Activated T-helper 1 cell treated with anti-CD3 and anti-CD28 coated beads, Interleukin-12 subunit alpha, Interleukin-12 subunit beta, Interleukin-2, Interleukin-4 antibody, amounts not matched to agents 30 ng/mL and 10 ng/mL and 1 ng/mL, durations not matched to agents 14 hours and 24 hours and 36 hours (primary cell): Measurements from ENCODE around the gene TMEM92. TPM values are rescaled to one million over a fixed set of nuclear protein-coding genes. Genes with fewer than 3 reads are reported as not detected.
A peak's percentile ranks its signal among the peaks of the same experiment; 100 is the strongest.

Source experiments
- DNase-seq: peaks from one replicate; pipeline ENCODE4 v3.0.0; 2021; ENCODE audit warnings: low spot score
- H3K27ac Mint-ChIP-seq: one replicate; pipeline ENCODE4 v1.8.0; 2021; ENCODE audit warnings: mild to moderate bottlenecking, mixed read lengths
- H3K27me3 Mint-ChIP-seq: one replicate; pipeline ENCODE4 v1.8.0; 2022; ENCODE audit warnings: mild to moderate bottlenecking, moderate library complexity, mixed read lengths; ENCODE audit not compliant: insufficient read depth
- H3K36me3 Mint-ChIP-seq: one replicate; pipeline ENCODE4 v1.8.0; 2021; ENCODE audit warnings: low read depth, mixed read lengths
- H3K4me1 Mint-ChIP-seq: one replicate; pipeline ENCODE4 v1.8.0; 2021; ENCODE audit warnings: low read depth, mixed read lengths
- H3K4me3 Mint-ChIP-seq: one replicate; pipeline ENCODE4 v1.8.0; 2021; ENCODE audit warnings: mild to moderate bottlenecking, moderate library complexity, mixed read lengths
- H3K9me3 Mint-ChIP-seq: one replicate; pipeline ENCODE4 v1.8.0; 2021; ENCODE audit warnings: mixed read lengths
- intact Hi-C: fragments of 100-400 bp; cut with micrococcal nuclease; formaldehyde crosslinking; loops from one replicate; pipeline ENCODE4 v1.15.1; 2024
- total RNA-seq: library from RNA; stranded (reverse); gene quantifications from 2 replicates; pipeline ENCODE4 v1.2.3, GENCODE V29; 2022

TMEM92 gene
- total RNA-seq, 1 donor from 2014 or later, result 0.21 TPM

GRCh38 chr17:50318501-50319285 lies 44.4 kb downstream of the TMEM92 start:
- Mint-ChIP-seq H3K4me1 (peaks cover 4% of the 10 kb centered on the region), H3K27ac (no peak overlapping the region), H3K36me3 (no peaks in the 10 kb centered on the region), H3K27me3 (peaks cover 5% of the 10 kb centered on the region), H3K9me3 (no peaks in the 10 kb centered on the region), H3K4me3 (no peak overlapping the region)
- intact Hi-C loops, result no loop called here
- no peak for DNase-seq

- H3K4me3 Mint-ChIP-seq, result no peak overlapping the region
- H3K4me1 Mint-ChIP-seq, result no peaks in the 10 kb centered on the region
- no peak overlapping the region for H3K27ac Mint-ChIP-seq
These were observed 45.2 kb downstream of the TMEM92 start for GRCh38 chr17:50319306-50320004.

GRCh38 chr17:50322271-50322670 lies 48.0 kb downstream of the TMEM92 start:
- Mint-ChIP-seq H3K36me3 (no peaks in the 10 kb centered on the region), H3K27me3 (peaks cover 5% of the 10 kb centered on the region), H3K9me3 (no peaks in the 10 kb centered on the region), H3K4me3 (no peak overlapping the region), H3K4me1 (peaks cover 6% of the 10 kb centered on the region), H3K27ac (no peak overlapping the region)
- DNase-seq, result no peak
- intact Hi-C loops, result no loop called here

More at GRCh38 chr17:50319306-50320004, 45.2 kb downstream of the TMEM92 start:
- H3K36me3 Mint-ChIP-seq, result no peaks in the 10 kb centered on the region
- no peak for DNase-seq
- H3K27me3 Mint-ChIP-seq, result peaks cover 5% of the 10 kb centered on the region
- H3K9me3 Mint-ChIP-seq, result no peaks in the 10 kb centered on the region
- intact Hi-C loops, result no loop called here

- no peak overlapping the region for H3K4me3 Mint-ChIP-seq
These were observed 48.8 kb downstream of the TMEM92 start for GRCh38 chr17:50323060-50323459.

GRCh38 chr17:50325906-50326305 lies 51.6 kb downstream of the TMEM92 start:
- Mint-ChIP-seq H3K36me3 (no peaks in the 10 kb centered on the region), H3K4me3 (no peak overlapping the region), H3K27me3 (peaks cover 5% of the 10 kb centered on the region), H3K4me1 (peaks cover 6% of the 10 kb centered on the region), H3K27ac (no peak overlapping the region), H3K9me3 (no peaks in the 10 kb centered on the region)
- intact Hi-C loops, result no loop called here
- no peak for DNase-seq

More at GRCh38 chr17:50323060-50323459, 48.8 kb downstream of the TMEM92 start:
- no peak overlapping the region for H3K27ac Mint-ChIP-seq
- peaks cover 6% of the 10 kb centered on the region for H3K4me1 Mint-ChIP-seq
- H3K36me3 Mint-ChIP-seq, result no peaks in the 10 kb centered on the region
- H3K27me3 Mint-ChIP-seq, result peaks cover 5% of the 10 kb centered on the region
- H3K9me3 Mint-ChIP-seq, result no peaks in the 10 kb centered on the region
- DNase-seq, result no peak
- intact Hi-C loops, result no loop called here

GRCh38 chr17:50326831-50327364 lies 52.6 kb downstream of the TMEM92 start:
- DNase-seq, result no peak
- intact Hi-C loops, result loop anchor here (1.0 kb wide), 1 partner anchor 18 kb away; no protein-coding TSS in a partner anchor
- peaks cover 6% of the 10 kb centered on the region for H3K4me1 Mint-ChIP-seq
- no peaks in the 10 kb centered on the region for H3K36me3 Mint-ChIP-seq
- no peaks in the 10 kb centered on the region for H3K9me3 Mint-ChIP-seq
- peak overlapping the region; percentile 55 for H3K27ac Mint-ChIP-seq
- H3K27me3 Mint-ChIP-seq, result no peaks in the 10 kb centered on the region
- no peak overlapping the region for H3K4me3 Mint-ChIP-seq

GRCh38 chr17:50328363-50329325 lies 54.4 kb downstream of the TMEM92 start:
- Mint-ChIP-seq H3K9me3 (no peaks in the 10 kb centered on the region), H3K36me3 (no peaks in the 10 kb centered on the region), H3K27me3 (peaks cover 1% of the 10 kb centered on the region), H3K4me3 (no peak overlapping the region), H3K4me1 (peaks cover 10% of the 10 kb centered on the region), H3K27ac (no peak overlapping the region)
- no peak for DNase-seq
- intact Hi-C loops, result no loop called here

GRCh38 chr17:50329716-50330115 lies 55.5 kb downstream of the TMEM92 start:
- H3K4me3 Mint-ChIP-seq, result no peak overlapping the region
- H3K27me3 Mint-ChIP-seq, result peaks cover 1% of the 10 kb centered on the region
- H3K27ac Mint-ChIP-seq, result no peak overlapping the region
- no peak for DNase-seq
- intact Hi-C loops, result no loop called here
- no peaks in the 10 kb centered on the region for H3K36me3 Mint-ChIP-seq
- no peaks in the 10 kb centered on the region for H3K9me3 Mint-ChIP-seq
- H3K4me1 Mint-ChIP-seq, result peaks cover 14% of the 10 kb centered on the region

GRCh38 chr17:50330151-50330775 lies 56.0 kb downstream of the TMEM92 start:
- Mint-ChIP-seq H3K4me1 (peaks cover 14% of the 10 kb centered on the region), H3K4me3 (no peak overlapping the region), H3K27me3 (peaks cover 1% of the 10 kb centered on the region), H3K9me3 (no peaks in the 10 kb centered on the region), H3K36me3 (no peaks in the 10 kb centered on the region), H3K27ac (peak overlapping the region; percentile 4)
- intact Hi-C loops, result no loop called here
- no peak for DNase-seq

Other genes starting within 250 kb of the TMEM92 start
- 18.0 and 20.6 TPM in 2 replicates for gene ITGA3, start 218.4 kb upstream of the TMEM92 start, total RNA-seq
- 13.7 and 16.9 TPM in 2 replicates for gene PDK2, start 179.1 kb upstream of the TMEM92 start, total RNA-seq
- gene SAMD14, start 144.3 kb upstream of the TMEM92 start, total RNA-seq, result 1.6 and 3.6 TPM in 2 replicates
- 97.1 and 101 TPM in 2 replicates for gene PPP1R9B, start 123.8 kb upstream of the TMEM92 start, total RNA-seq
- gene SGCA, start 108.5 kb upstream of the TMEM92 start, total RNA-seq, result 0.32 and 0.49 TPM in 2 replicates
- 1.2 and 2.0 TPM in 2 replicates for gene COL1A1, start 72.8 kb upstream of the TMEM92 start, total RNA-seq
- 63.0 and 63.9 TPM in 2 replicates for gene XYLT2, start 71.7 kb downstream of the TMEM92 start, total RNA-seq
- gene MRPL27, start 98.7 kb downstream of the TMEM92 start, total RNA-seq, result 73.4 and 78.7 TPM in 2 replicates
- gene EME1, start 98.8 kb downstream of the TMEM92 start, total RNA-seq, result 27.7 and 32.9 TPM in 2 replicates
- gene LRRC59, start 123.1 kb downstream of the TMEM92 start, total RNA-seq, result 113 and 116 TPM in 2 replicates
- 8.8 and 11.3 TPM in 2 replicates for gene ACSF2, start 151.8 kb downstream of the TMEM92 start, total RNA-seq
- gene CHAD, start 194.4 kb downstream of the TMEM92 start, total RNA-seq, result not detected in 2 replicates
- 53.4 and 54.2 TPM in 2 replicates for gene RSAD1, start 204.4 kb downstream of the TMEM92 start, total RNA-seq
- 2.6 and 3.8 TPM in 2 replicates for gene MYCBPAP, start 234.0 kb downstream of the TMEM92 start, total RNA-seq